Transverse colon (tissue), 3 donors: Measurements from ENCODE around the gene TOGARAM2.
"Not testable (repeated sequence)": the region's sequence is repeated elsewhere in the genome, so short reads cannot be mapped to it uniquely, and the experiment has no call there.

Experiments
- EP300 ChIP-seq: sonication (generic); formaldehyde crosslinking; IDR thresholded peaks from one replicate; pipeline ENCODE4 v1.6.1; 2017; ENCODE audit warnings: antibody characterized with exemption, low read depth
- POLR2A ChIP-seq: fragments of 450-650 bp; IDR thresholded peaks from one replicate; pipeline ENCODE4 v1.6.1; 2016; ENCODE audit warnings: antibody characterized with exemption, mild to moderate bottlenecking, moderate library complexity
- TF ChIP-seq, protein P1 (sequence below), 5 experiments: fragments of 200-600 bp in 3 of 5; fragments of 450-650 bp in 2 of 5; sonication (generic) in 3 of 5; IDR thresholded peaks; 1 replicate in 2 of 5; 2 replicates in 3 of 5; pipeline ENCODE4 v1.5.1; 2016 to 2017; ENCODE audit warnings: antibody characterized with exemption in 5 of 5, inconsistent platforms in 3 of 5, mild to moderate bottlenecking in 2 of 5, moderate library complexity in 1 of 5

DNA sequence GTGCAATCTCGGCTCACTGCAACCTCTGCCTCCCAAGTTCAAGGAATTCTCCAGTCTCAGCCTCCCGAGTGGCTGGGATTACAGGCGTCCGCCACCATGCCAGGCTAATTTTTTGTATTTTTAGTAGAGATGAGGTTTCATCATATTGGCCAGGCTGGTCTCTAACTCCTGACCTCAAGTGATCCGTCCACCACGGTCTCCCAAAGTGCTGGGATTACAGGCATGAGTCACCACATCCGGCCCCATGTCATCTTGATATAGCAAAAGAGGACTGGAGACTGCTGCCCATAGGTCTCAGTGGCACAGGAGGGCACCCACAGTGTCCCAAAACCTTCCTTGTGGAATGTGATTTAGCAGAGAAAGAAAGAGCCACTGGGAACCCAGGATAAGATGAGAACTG, 109.2 kb downstream of the TOGARAM2 start:
- TF ChIP-seq, protein P1, sequence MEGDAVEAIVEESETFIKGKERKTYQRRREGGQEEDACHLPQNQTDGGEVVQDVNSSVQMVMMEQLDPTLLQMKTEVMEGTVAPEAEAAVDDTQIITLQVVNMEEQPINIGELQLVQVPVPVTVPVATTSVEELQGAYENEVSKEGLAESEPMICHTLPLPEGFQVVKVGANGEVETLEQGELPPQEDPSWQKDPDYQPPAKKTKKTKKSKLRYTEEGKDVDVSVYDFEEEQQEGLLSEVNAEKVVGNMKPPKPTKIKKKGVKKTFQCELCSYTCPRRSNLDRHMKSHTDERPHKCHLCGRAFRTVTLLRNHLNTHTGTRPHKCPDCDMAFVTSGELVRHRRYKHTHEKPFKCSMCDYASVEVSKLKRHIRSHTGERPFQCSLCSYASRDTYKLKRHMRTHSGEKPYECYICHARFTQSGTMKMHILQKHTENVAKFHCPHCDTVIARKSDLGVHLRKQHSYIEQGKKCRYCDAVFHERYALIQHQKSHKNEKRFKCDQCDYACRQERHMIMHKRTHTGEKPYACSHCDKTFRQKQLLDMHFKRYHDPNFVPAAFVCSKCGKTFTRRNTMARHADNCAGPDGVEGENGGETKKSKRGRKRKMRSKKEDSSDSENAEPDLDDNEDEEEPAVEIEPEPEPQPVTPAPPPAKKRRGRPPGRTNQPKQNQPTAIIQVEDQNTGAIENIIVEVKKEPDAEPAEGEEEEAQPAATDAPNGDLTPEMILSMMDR (IDR thresholded peaks at IDR 0.05): not testable (repeated sequence)
- not testable (repeated sequence) for TF ChIP-seq POLR2A, EP300
